GM19455 (cell line): ENCODE measurements around the gene SAP130.

Source experiments
- ATAC-seq: cut with Tn5 transposase; IDR thresholded peaks from one replicate; pipeline ENCODE4 v1.9.1; 2021; ENCODE audit not compliant: unreplicated experiment

Gene SAP130

GRCh38 chr2:128027801-128028667, at the start of gene SAP130:
TSS of gene SAP130 (minus strand) at chr2:128028059. CDS start at chr2:128026292, 1,767 bp downstream.
- ATAC-seq: peak; percentile 77

GRCh38 chr2:128076461-128077106, 48.7 kb upstream of the SAP130 start:
- no peak for ATAC-seq

GRCh38 chr2:128073278-128073677, 45.4 kb upstream of the SAP130 start:
- no peak for ATAC-seq

GRCh38 chr2:128069769-128070168, 41.9 kb upstream of the SAP130 start:
- no peak for ATAC-seq

GRCh38 chr2:128064353-128064752, 36.5 kb upstream of the SAP130 start:
- no peak for ATAC-seq

- ATAC-seq: no peak
Observed at GRCh38 chr2:128062571-128062970, 34.7 kb upstream of the SAP130 start.

- ATAC-seq: no peak
Observed at GRCh38 chr2:128058114-128058513, 30.3 kb upstream of the SAP130 start.

- no peak for ATAC-seq
Observed at GRCh38 chr2:128057334-128057733, 29.5 kb upstream of the SAP130 start.

GRCh38 chr2:128054104-128054885, 26.4 kb upstream of the SAP130 start:
- ATAC-seq: no peak

GRCh38 chr2:128053331-128053730, 25.5 kb upstream of the SAP130 start:
- ATAC-seq: no peak

GRCh38 chr2:128043041-128043440, 15.2 kb upstream of the SAP130 start:
- ATAC-seq: no peak

- ATAC-seq: no peak
Observed at GRCh38 chr2:128041561-128041960, 13.7 kb upstream of the SAP130 start.

- no peak for ATAC-seq
Observed at GRCh38 chr2:128040166-128040771, 12.4 kb upstream of the SAP130 start.

- ATAC-seq: no peak
Observed at GRCh38 chr2:128039535-128039934, 11.7 kb upstream of the SAP130 start.

GRCh38 chr2:128038411-128038810, 10.6 kb upstream of the SAP130 start:
- ATAC-seq: no peak

- ATAC-seq: no peak
Observed at GRCh38 chr2:128037649-128038048, 9.8 kb upstream of the SAP130 start.

- ATAC-seq: no peak
Observed at GRCh38 chr2:128036748-128037607, 9.1 kb upstream of the SAP130 start.

- ATAC-seq: no peak
Observed at GRCh38 chr2:128032092-128032491, 4.2 kb upstream of the SAP130 start.

GRCh38 chr2:128028668-128029054, 802 bp upstream of the SAP130 start:
- ATAC-seq: no peak

GRCh38 chr2:128027278-128027800, 520 bp downstream of the SAP130 start:
- peak; percentile 81 for ATAC-seq
